Liver (tissue), 9 donors: ENCODE results near the gene REXO5. TPM values are rescaled to one million over a fixed set of nuclear protein-coding genes. Genes with fewer than 3 reads are reported as not detected.

ENCODE experiments used
- DNase-seq: peaks from one replicate; pipeline ENCODE4 v3.0.0-alpha.2; 2017; ENCODE audit warnings: low spot score
- H3K27ac ChIP-seq, 2 donors: one replicate each; pipeline ENCODE4 v1.7.0; 2013; ENCODE audit warnings: inconsistent platforms in 2 of 2, low read length in 2 of 2, control low read depth in 1 of 2, low read depth in 1 of 2, mild to moderate bottlenecking in 1 of 2
- H3K27me3 ChIP-seq, 4 donors: one replicate each; pipeline versions ENCODE4 v1.6.1 to v1.7.0; 2013; ENCODE audit warnings: low read length in 3 of 4, inconsistent platforms in 1 of 4, mild to moderate bottlenecking in 1 of 4, moderate library complexity in 1 of 4; ENCODE audit not compliant: control insufficient read depth in 4 of 4, insufficient read depth in 4 of 4
- H3K36me3 ChIP-seq, 4 donors: one replicate each; pipeline versions ENCODE4 v1.6.1 to v1.7.0; 2013; ENCODE audit warnings: low read length in 3 of 4, mild to moderate bottlenecking in 3 of 4, low read depth in 1 of 4, moderate library complexity in 1 of 4; ENCODE audit not compliant: control insufficient read depth in 4 of 4, insufficient read depth in 3 of 4
- H3K4me1 ChIP-seq, 4 donors: one replicate each; pipeline versions ENCODE4 v1.6.1 to v1.7.0; 2013; ENCODE audit warnings: low read length in 3 of 4, mild to moderate bottlenecking in 3 of 4, moderate library complexity in 1 of 4; ENCODE audit not compliant: control insufficient read depth in 4 of 4, insufficient read depth in 4 of 4
- H3K4me3 ChIP-seq, 3 donors: one replicate each; pipeline versions ENCODE4 v1.6.1 to v1.7.0; 2013; ENCODE audit warnings: low read length in 3 of 3, control low read depth in 1 of 3, low read depth in 1 of 3, mild to moderate bottlenecking in 1 of 3
- H3K9ac ChIP-seq, 2 donors: one replicate each; pipeline ENCODE4 v1.7.0; 2013; ENCODE audit warnings: low read length in 2 of 2, mild to moderate bottlenecking in 2 of 2, moderate library complexity in 2 of 2, control low read depth in 1 of 2, low read depth in 1 of 2
- H3K9me3 ChIP-seq, 4 donors: one replicate each; pipeline versions ENCODE4 v1.6.1 to v1.7.0; 2013; ENCODE audit warnings: low read length in 3 of 4; ENCODE audit not compliant: control insufficient read depth in 4 of 4
- ATF3 ChIP-seq: IDR thresholded peaks from 2 replicates; pipeline ENCODE4 v1.6.1; 2016; ENCODE audit warnings: antibody characterized with exemption
- CTCF ChIP-seq: fragments of 150-350 bp; IDR thresholded peaks from 2 replicates; pipeline ENCODE4 v1.5.1; 2017; ENCODE audit warnings: improper control_type of control experiment, low read depth, low read length; ENCODE audit not compliant: missing input control
- EGR1 ChIP-seq, 2 donors: IDR thresholded peaks; 2 replicates each; pipeline ENCODE4 v1.6.1; 2016 to 2018; ENCODE audit warnings: antibody characterized with exemption in 2 of 2, low read depth in 2 of 2
- FOXA1 ChIP-seq: IDR thresholded peaks from 2 replicates; pipeline ENCODE4 v1.6.1; 2016; ENCODE audit warnings: antibody characterized with exemption
- FOXA2 ChIP-seq: IDR thresholded peaks from 2 replicates; pipeline ENCODE4 v1.6.1; 2016; ENCODE audit warnings: antibody characterized with exemption
- GABPA ChIP-seq, 2 donors: IDR thresholded peaks in 1 of 2; conservative IDR thresholded peaks in 1 of 2; 2 replicates each; pipeline ENCODE4 v1.6.1; 2016; ENCODE audit warnings: antibody characterized with exemption in 2 of 2, mild to moderate bottlenecking in 1 of 2, moderate library complexity in 1 of 2
- HNF4A ChIP-seq, 2 donors: conservative IDR thresholded peaks; 2 replicates each; pipeline ENCODE4 v1.6.1; 2016; ENCODE audit warnings: antibody characterized with exemption in 2 of 2, mild to moderate bottlenecking in 2 of 2
- HNF4G ChIP-seq: IDR thresholded peaks from 2 replicates; pipeline ENCODE4 v1.6.1; 2016; ENCODE audit warnings: antibody characterized with exemption
- JUND ChIP-seq, 2 donors: IDR thresholded peaks; 2 replicates each; pipeline ENCODE4 v1.6.1; 2016; ENCODE audit warnings: antibody characterized with exemption in 2 of 2
- MAX ChIP-seq: IDR thresholded peaks from 2 replicates; pipeline ENCODE4 v1.6.1; 2016; ENCODE audit warnings: antibody characterized with exemption
- NR2F2 ChIP-seq: IDR thresholded peaks from 2 replicates; pipeline ENCODE4 v1.6.1; 2016; ENCODE audit warnings: antibody characterized with exemption
- RAD21 ChIP-seq, 2 donors: IDR thresholded peaks; 2 replicates each; pipeline ENCODE4 v1.6.1; 2016; ENCODE audit warnings: antibody characterized with exemption in 2 of 2, mild to moderate bottlenecking in 2 of 2
- REST ChIP-seq: IDR thresholded peaks from 2 replicates; pipeline ENCODE4 v1.6.1; 2016; ENCODE audit warnings: antibody characterized with exemption, mild to moderate bottlenecking
- RXRA ChIP-seq, 2 donors: IDR thresholded peaks; 2 replicates each; pipeline ENCODE4 v1.6.1; 2017 to 2018; ENCODE audit warnings: antibody characterized with exemption in 2 of 2, mild to moderate bottlenecking in 1 of 2
- SP1 ChIP-seq: IDR thresholded peaks from 2 replicates; pipeline ENCODE4 v1.6.1; 2018; ENCODE audit warnings: antibody characterized with exemption, mild to moderate bottlenecking
- TAF1 ChIP-seq: conservative IDR thresholded peaks from 2 replicates; pipeline ENCODE4 v1.6.1; 2016; ENCODE audit warnings: antibody characterized with exemption, mild to moderate bottlenecking
- YY1 ChIP-seq: IDR thresholded peaks from 2 replicates; pipeline ENCODE4 v1.6.1; 2016; ENCODE audit warnings: antibody characterized with exemption, mild to moderate bottlenecking
- ZBTB33 ChIP-seq: IDR thresholded peaks from 2 replicates; pipeline ENCODE4 v1.6.1; 2016; ENCODE audit warnings: antibody characterized with exemption
- WGBS: extraction: QIAGEN DNeasy Blood & Tissue Kit; methylation state at CpG from one replicate; pipeline ENCODE4 v1.1.7; 2013; 5-methylcytosine and 5-hydroxymethylcytosine counted together
- polyA plus RNA-seq, 2 donors: library from polyadenylated mRNA; stranded (reverse) in 1 of 2; unstranded in 1 of 2; fragments of 200-250 nt in 1 of 2; fragments of >200 nt in 1 of 2; fragmentation: Nextera tagmentation in 1 of 2; extraction: Ambion mirVana in 1 of 2; gene quantifications; one replicate each; pipeline versions ENCODE4 v1.2.1 to v1.2.3, GENCODE V29; 2013 to 2015
- total RNA-seq, 2 donors: library from RNA; depleted of rRNA; stranded (reverse); fragments of >200 nt; gene quantifications; one replicate each; pipeline ENCODE4 v1.2.3, GENCODE V29; 2014
- donor health status: healthy.
- donor health status: healthy.
- donor health status: healthy.
- donor health status: healthy.
- donor health status: healthy.

REXO5 gene
- total and polyA plus RNA-seq, 4 donors: 0.83 to 10.6 (median 1.8) TPM

- Histone ChIP-seq H3K4me3 (no peak overlapping the region), H3K27me3 (no peaks in the 10 kb centered on the region), H3K9ac (no peak overlapping the region), H3K9me3 (no peaks in the 10 kb centered on the region), H3K36me3 (no peaks in the 10 kb centered on the region), H3K4me1 (peaks cover 11 to 91% (median 68%) of the 10 kb centered on the region in 4 donors), H3K27ac (no peak overlapping the region)
- DNase-seq: no peak
- WGBS: 80% methylated on average over 2 of the region's 2 CpGs
- TF ChIP-seq ZBTB33 (no peak), FOXA1 (no peak), TAF1 (no peak), EGR1 (IDR thresholded peaks at IDR 0.05; ENCODE audit: low read depth in 2 of 2) (no peak), GABPA (IDR thresholded peaks at IDR 0.05 in 1 of 2, conservative IDR thresholded peaks at IDR 0.05 in 1 of 2) (no peak), YY1 (no peak), NR2F2 (no peak), SP1 (no peak), CTCF (no peak), REST (no peak), HNF4A (conservative IDR thresholded peaks at IDR 0.05) (no peak), JUND (IDR thresholded peaks at IDR 0.05) (no peak), RAD21 (IDR thresholded peaks at IDR 0.05) (no peak), HNF4G (no peak), FOXA2 (no peak), RXRA (IDR thresholded peaks at IDR 0.05) (no peak), MAX (no peak), ATF3 (no peak)
Measured at GRCh38 chr16:20870122-20870820, 63.9 kb downstream of the REXO5 start.
